Fibroblast of lung (primary cell): ENCODE results near the gene SORCS2. TPM values are rescaled to one million over a fixed set of nuclear protein-coding genes. Genes with fewer than 3 reads are reported as not detected.

ENCODE experiments used
- DNase-seq, 2 donors: peaks; one replicate each; pipeline versions ENCODE4 v3.0.0 to v3.0.0-alpha.2; 2010; ENCODE audit warnings: low read depth in 2 of 2
- H2AFZ ChIP-seq: 2 replicates; pipeline ENCODE4 v1.5.1; 2012; ENCODE audit warnings: low read length, control low read depth, inconsistent platforms
- H3K27ac ChIP-seq: 2 replicates; pipeline ENCODE4 v1.5.1; 2011; ENCODE audit warnings: low read length, control low read depth; ENCODE audit not compliant: insufficient read depth
- H3K27me3 ChIP-seq: 2 replicates; pipeline ENCODE4 v1.5.1; 2011; ENCODE audit warnings: mild to moderate bottlenecking, low read length; ENCODE audit not compliant: control insufficient read depth, insufficient read depth
- H3K36me3 ChIP-seq: 2 replicates; pipeline ENCODE4 v1.5.1; 2011; ENCODE audit warnings: low read length; ENCODE audit not compliant: control insufficient read depth, insufficient read depth
- H3K4me1 ChIP-seq: 2 replicates; pipeline ENCODE4 v1.5.1; 2011; ENCODE audit warnings: low read length; ENCODE audit not compliant: control insufficient read depth, insufficient read depth; ENCODE audit errors: extremely low read depth
- H3K4me2 ChIP-seq: 2 replicates; pipeline ENCODE4 v1.5.1; 2011; ENCODE audit warnings: low read length, control low read depth; ENCODE audit not compliant: insufficient read depth; ENCODE audit errors: extremely low read depth
- H3K4me3 ChIP-seq, 4 experiments: fragments of 200-600 bp in 1 of 4; sonication (generic) in 1 of 4; replicated peaks in 1 of 4; 2 replicates each; pipeline ENCODE4 v1.5.1; 2011 to 2016; ENCODE audit warnings: low read length in 4 of 4, low read depth in 3 of 4, mild to moderate bottlenecking in 3 of 4, control low read depth in 2 of 4, inconsistent platforms in 1 of 4, mixed read lengths in 1 of 4; ENCODE audit not compliant: insufficient read depth in 1 of 4; ENCODE audit errors: control extremely low read depth in 1 of 4
- H3K79me2 ChIP-seq: 2 replicates; pipeline ENCODE4 v1.5.1; 2012; ENCODE audit warnings: mild to moderate bottlenecking, low read length, inconsistent platforms; ENCODE audit not compliant: control insufficient read depth, insufficient read depth
- H3K9ac ChIP-seq: 2 replicates; pipeline ENCODE4 v1.5.1; 2011; ENCODE audit warnings: mild to moderate bottlenecking, low read length, control low read depth; ENCODE audit not compliant: insufficient read depth
- H3K9me3 ChIP-seq: 2 replicates; pipeline ENCODE4 v1.5.1; 2012; ENCODE audit warnings: low read depth, low read length; ENCODE audit not compliant: control insufficient read depth, insufficient read depth
- H4K20me1 ChIP-seq: 2 replicates; pipeline ENCODE4 v1.5.1; 2011; ENCODE audit warnings: low read length; ENCODE audit not compliant: control insufficient read depth, insufficient read depth; ENCODE audit errors: extremely low read depth
- EZH2 ChIP-seq: IDR thresholded peaks from 2 replicates; pipeline ENCODE4 v1.5.1; 2012; ENCODE audit warnings: low read length, control low read depth, mild to moderate bottlenecking; ENCODE audit errors: missing control alignments
- polyA plus RNA-seq, 2 donors: library from polyadenylated mRNA; depleted of rRNA in 1 of 2; stranded (reverse) in 1 of 2; unstranded in 1 of 2; fragments of >200 nt; gene quantifications; 2 replicates each; pipeline ENCODE4 v1.2.1, GENCODE V29; 2011 to 2012; ENCODE audit warnings: missing spikeins in 1 of 2
- total RNA-seq: library from RNA; depleted of rRNA; stranded (reverse); fragments of >200 nt; gene quantifications from 2 replicates; pipeline ENCODE4 v1.2.1, GENCODE V29; 2014
- TF ChIP-seq, protein P1 (sequence below), 2 donors: IDR thresholded peaks in 1 of 2; conservative IDR thresholded peaks in 1 of 2; 1 replicate in 1 of 2; 2 replicates in 1 of 2; pipeline ENCODE4 v1.5.1; 2011 to 2012; ENCODE audit warnings: low read length in 2 of 2, control low read depth in 1 of 2, inconsistent platforms in 1 of 2, low read depth in 1 of 2, mild to moderate bottlenecking in 1 of 2

The SORCS2 gene
- total and polyA plus RNA-seq, 2 donors (not counting 1 experiment from before 2014, with no cell fraction given), result 0.17 to 0.41 TPM

DNA sequence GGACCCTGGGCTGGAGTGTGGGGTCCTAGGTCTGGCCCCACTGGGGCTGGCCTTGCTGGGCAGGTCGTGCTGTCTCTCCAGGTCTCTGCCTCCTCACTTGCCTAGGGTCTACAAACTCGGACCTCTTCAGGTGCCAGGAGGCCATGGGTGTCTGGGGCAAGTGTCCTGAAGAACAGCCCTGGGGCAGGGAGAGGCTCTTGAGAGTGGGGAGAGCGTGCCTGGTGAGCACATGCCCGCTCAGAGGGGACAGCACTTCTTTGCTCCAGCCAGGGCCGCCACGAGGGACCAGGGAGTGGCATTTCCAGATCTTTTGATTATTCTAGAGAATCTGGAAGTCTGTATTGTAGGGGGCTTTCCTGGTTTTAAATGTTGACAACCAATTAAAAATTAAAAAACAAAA, 63.7 kb downstream of the SORCS2 start:
- H3K9me3 ChIP-seq, result no peaks in the 10 kb centered on the region
- H4K20me1 ChIP-seq, result no peaks in the 10 kb centered on the region
- H3K4me2 ChIP-seq, result no peak overlapping the region
- peaks cover 18% of the 10 kb centered on the region for H3K27me3 ChIP-seq
- H2AFZ ChIP-seq, result no peak overlapping the region
- no peak overlapping the region for H3K4me3 ChIP-seq
- H3K27ac ChIP-seq, result no peak overlapping the region
- no peaks in the 10 kb centered on the region for H3K36me3 ChIP-seq
- no peaks in the 10 kb centered on the region for H3K4me1 ChIP-seq
- H3K9ac ChIP-seq, result no peak overlapping the region
- no peaks in the 10 kb centered on the region for H3K79me2 ChIP-seq
- DNase-seq, result no peak
- TF ChIP-seq, protein P1, sequence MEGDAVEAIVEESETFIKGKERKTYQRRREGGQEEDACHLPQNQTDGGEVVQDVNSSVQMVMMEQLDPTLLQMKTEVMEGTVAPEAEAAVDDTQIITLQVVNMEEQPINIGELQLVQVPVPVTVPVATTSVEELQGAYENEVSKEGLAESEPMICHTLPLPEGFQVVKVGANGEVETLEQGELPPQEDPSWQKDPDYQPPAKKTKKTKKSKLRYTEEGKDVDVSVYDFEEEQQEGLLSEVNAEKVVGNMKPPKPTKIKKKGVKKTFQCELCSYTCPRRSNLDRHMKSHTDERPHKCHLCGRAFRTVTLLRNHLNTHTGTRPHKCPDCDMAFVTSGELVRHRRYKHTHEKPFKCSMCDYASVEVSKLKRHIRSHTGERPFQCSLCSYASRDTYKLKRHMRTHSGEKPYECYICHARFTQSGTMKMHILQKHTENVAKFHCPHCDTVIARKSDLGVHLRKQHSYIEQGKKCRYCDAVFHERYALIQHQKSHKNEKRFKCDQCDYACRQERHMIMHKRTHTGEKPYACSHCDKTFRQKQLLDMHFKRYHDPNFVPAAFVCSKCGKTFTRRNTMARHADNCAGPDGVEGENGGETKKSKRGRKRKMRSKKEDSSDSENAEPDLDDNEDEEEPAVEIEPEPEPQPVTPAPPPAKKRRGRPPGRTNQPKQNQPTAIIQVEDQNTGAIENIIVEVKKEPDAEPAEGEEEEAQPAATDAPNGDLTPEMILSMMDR (conservative IDR thresholded peaks at IDR 0.05 in 1 of 2, IDR thresholded peaks at IDR 0.05 in 1 of 2; ENCODE audit: low read depth in 1 of 2, low read length in 2 of 2), result no peak
- TF ChIP-seq EZH2, result no peak

- no peaks in the 10 kb centered on the region for H3K4me1 ChIP-seq
- no peak overlapping the region for H3K9ac ChIP-seq
- no peak overlapping the region for H3K4me2 ChIP-seq
- H3K4me3 ChIP-seq, result no peak overlapping the region
- H3K36me3 ChIP-seq, result no peaks in the 10 kb centered on the region
- H3K27me3 ChIP-seq, result peaks cover 18% of the 10 kb centered on the region
- H4K20me1 ChIP-seq, result no peaks in the 10 kb centered on the region
- H2AFZ ChIP-seq, result no peak overlapping the region
- H3K79me2 ChIP-seq, result no peaks in the 10 kb centered on the region
- H3K27ac ChIP-seq, result no peak overlapping the region
- DNase-seq, result peak in 1 of 2 donors; percentile 33
- no peaks in the 10 kb centered on the region for H3K9me3 ChIP-seq
- no peak for TF ChIP-seq EZH2
- TF ChIP-seq, protein P1 (conservative IDR thresholded peaks at IDR 0.05 in 1 of 2, IDR thresholded peaks at IDR 0.05 in 1 of 2; ENCODE audit: low read depth in 1 of 2, low read length in 2 of 2), result no peak
These were observed 64.9 kb downstream of the SORCS2 start for GRCh38 chr4:7256984-7257810.

- Histone ChIP-seq H3K79me2 (no peaks in the 10 kb centered on the region), H3K9me3 (no peaks in the 10 kb centered on the region), H3K4me2 (no peak overlapping the region), H3K36me3 (no peaks in the 10 kb centered on the region), H4K20me1 (no peaks in the 10 kb centered on the region), H2AFZ (no peak overlapping the region), H3K27me3 (peaks cover 16% of the 10 kb centered on the region), H3K9ac (no peak overlapping the region), H3K4me3 (no peak overlapping the region), H3K27ac (no peak overlapping the region), H3K4me1 (no peaks in the 10 kb centered on the region)
- DNase-seq, result no peak
- TF ChIP-seq EZH2, result no peak
- TF ChIP-seq, protein P1 (conservative IDR thresholded peaks at IDR 0.05 in 1 of 2, IDR thresholded peaks at IDR 0.05 in 1 of 2; ENCODE audit: low read depth in 1 of 2, low read length in 2 of 2), result no peak
These were observed 66.7 kb downstream of the SORCS2 start for GRCh38 chr4:7259039-7259438.
